HG03095 (cell line): Measurements from ENCODE around the gene MAGED2.
"Not testable (repeated sequence)": the region's sequence is repeated elsewhere in the genome, so short reads cannot be mapped to it uniquely, and the experiment has no call there.

Experiments
- ATAC-seq: cut with Tn5 transposase; IDR thresholded peaks from one replicate; pipeline ENCODE4 v1.9.1; 2021; ENCODE audit warnings: moderate library complexity; ENCODE audit not compliant: unreplicated experiment

MAGED2 gene

DNA sequence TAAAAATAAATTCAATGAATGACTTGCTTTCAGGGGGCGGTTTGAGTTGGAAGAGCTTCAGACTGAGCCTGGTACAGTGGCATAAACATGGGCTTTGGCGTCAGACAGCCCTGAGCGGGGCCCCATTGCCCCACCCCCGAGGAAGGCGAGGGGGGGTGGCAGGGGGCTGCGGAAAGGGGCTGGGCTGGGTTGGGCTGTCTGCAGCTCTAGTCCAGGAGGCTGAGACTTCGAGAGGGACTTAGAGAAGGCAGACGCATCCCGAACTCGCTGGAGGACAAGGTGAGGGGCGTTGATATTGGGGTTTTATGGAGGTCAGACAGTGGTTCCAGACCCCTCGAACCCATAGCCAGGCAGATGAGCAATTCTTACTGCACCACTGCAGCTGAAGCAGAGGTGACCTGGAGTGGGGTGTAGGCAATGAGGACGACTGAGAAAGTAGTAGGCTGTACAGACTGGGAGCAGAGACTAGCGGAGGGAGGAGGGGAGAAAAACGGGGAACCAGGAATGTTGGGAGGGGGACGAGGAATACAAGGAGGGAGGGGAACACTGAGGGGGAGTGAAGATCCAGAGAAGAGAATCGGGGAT, at the start of gene MAGED2:
Gene MAGED2, plus strand, starts transcription at position 222 of the 585 bp plus-strand sequence. CDS start 1,587 bp downstream, outside the sequence.
- no peak for ATAC-seq

DNA sequence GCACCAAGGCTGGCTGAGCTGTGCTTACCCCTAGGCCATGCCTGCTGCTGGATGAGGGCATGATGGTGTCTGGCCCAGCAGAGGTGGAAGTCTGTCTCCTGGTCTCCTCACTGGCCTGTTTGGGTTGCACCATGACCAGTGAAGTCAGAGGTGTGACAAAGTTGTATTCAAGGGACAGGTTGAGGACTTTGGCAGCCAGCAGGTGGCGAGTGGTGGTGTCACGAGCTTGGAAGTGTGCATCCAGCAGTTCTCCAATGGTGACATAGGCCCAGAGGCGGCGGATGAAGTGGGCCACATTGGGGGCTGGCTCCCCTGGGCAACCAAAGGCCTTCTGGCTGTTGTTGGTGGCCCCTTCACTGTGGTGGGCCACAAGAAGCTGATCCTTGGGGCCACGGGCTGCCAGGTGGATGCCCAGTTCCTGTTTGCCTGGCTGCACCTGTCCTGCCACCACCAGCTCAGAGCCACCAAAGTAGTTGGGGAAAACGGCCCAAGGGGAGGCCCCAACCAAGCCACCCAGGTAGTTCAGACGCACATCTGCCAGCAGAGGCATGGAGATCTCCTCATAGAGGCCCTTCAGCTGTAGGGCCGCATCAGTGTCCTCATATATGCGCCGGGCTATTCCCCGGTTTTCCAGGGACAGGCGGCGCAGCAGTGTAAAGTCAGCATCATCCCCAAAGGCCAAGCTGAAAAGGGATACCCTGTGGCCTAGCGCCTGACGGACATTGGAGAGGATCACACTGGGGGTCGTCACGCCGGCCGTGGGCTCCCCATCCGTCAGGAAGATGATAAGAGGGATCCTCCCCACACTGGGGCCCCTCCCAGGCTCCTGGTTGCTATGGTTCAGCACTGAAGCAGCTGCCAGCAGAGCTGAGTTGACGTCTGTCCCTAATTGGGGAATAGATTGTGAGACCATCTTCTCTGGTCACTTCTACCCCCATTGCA, 49.2 kb upstream of the MAGED2 start:
- no peak for ATAC-seq

DNA sequence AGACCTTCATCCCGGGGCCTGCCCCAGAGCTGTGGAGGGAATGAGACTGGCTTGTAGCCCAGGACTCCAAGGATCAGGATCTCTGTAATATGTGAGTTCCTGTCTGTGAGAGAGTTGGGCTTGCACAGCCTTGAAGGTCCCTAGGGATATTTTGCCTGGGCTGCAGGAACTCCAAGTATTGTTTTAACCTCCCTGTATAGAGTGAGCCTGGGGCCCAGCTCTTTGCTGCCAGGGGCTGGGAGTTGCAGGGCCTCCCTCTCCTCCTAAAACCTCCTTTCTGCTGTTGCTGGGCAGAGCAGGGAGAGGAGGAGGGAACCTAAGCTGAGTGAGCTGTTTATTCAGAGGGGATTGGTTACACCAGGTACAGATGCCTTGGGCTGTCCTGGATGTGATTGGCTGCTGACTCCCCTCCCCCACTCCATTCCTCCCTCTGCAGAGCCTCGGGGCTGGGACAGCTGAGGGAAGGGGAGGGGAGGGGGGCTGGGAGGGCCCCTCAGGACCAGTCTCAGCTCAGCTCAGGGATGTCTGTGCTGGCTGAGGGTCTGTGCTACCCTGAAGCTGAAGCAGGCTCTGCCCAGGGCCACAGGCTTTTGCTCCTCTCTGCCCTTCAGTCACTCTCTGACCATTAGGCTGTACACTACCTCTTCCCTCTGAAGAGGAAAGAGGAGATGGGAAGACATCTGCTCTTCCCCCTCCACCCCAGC, 33.0 kb upstream of the MAGED2 start:
- ATAC-seq = not testable (repeated sequence)

DNA sequence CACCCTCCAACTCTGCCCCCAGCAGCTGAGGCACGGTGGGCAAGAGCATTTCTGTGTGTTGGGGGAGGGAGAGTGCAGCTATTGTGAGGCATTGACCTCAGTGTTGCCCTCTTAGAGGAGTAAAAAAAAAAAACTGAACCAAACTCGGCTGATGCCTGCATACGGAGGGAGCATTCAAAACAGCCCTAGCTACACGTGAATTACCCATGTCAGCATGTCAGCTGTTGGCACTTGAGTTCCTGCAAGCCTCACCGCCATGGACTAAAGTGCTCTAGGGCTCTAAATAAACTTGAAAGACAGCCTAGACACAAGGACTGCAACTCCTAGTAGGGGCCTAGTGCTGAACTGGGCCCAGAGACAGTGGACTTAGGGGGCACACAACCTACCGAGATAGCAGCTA, 31.5 kb upstream of the MAGED2 start:
- ATAC-seq = no peak

DNA sequence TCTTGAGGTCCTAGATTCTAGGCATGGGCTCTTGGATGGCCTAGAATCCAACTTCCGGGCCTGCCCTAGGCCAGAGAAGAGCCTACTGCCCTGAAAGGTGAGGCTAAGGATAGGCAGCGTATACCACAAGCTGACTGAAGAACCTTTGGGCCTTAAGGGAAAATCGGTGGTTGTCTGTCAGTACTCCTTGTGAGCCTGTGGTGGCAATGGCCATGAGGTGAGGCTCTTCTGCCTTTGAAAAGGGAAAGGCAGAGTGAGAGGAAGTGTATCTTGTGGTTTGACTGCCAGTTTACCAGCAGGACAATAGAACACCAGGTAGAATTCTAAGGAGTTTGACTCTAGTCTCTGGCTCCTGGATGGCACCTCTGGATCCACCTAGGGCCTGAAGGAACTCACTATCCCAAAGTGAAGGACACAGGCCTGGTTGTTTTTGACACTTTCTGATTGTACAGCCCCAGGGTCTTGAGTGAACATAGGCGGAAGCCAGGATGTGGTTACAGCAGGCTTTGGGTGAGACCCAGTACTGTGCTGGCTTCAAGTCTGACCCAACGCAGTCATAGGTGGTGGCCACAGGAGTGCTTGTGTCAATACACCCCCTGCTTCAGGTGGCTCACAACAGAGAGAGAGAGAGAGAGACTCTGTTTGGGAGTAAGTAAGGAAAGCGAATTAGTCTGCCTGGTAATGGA, 30.4 kb upstream of the MAGED2 start:
- ATAC-seq = no peak

DNA sequence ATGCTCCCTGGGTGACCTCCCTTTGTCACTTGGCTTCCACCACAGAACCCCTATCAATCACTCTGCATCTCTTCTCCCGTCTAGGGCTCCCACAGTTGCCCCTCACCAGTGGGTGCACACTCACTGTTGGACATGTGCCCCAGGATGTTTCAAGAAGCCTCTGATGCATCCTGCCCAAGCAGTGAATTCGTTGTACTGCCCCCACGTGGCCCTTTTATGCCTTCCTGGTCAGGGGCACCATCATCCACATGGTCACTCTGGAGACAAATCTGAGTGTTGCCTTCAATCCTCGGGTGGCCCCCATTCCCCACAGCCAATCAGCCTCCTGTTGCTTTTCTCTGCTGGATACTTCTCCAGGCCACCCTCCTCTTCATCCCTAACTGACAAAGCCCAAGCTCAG, 21.6 kb upstream of the MAGED2 start:
- ATAC-seq = no peak

DNA sequence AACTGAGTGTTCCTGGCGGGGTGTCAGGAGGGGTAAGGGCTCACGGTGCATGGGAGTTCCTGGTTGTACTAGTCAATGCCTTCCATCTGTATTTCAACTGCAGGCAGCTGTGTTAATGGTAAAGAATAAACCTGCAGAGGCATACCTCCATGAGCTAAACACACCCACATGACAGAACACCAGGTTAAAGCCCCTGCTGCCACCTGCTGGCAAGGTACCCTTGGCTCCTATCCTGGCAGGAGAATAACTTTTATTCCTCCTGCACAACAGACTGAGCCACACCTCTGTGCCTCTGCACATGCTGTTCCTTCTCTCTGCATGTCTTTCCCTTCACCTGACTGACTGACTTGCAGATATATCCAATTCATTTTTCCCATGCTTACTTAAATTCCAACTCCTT, 20.6 kb upstream of the MAGED2 start:
- no peak for ATAC-seq

DNA sequence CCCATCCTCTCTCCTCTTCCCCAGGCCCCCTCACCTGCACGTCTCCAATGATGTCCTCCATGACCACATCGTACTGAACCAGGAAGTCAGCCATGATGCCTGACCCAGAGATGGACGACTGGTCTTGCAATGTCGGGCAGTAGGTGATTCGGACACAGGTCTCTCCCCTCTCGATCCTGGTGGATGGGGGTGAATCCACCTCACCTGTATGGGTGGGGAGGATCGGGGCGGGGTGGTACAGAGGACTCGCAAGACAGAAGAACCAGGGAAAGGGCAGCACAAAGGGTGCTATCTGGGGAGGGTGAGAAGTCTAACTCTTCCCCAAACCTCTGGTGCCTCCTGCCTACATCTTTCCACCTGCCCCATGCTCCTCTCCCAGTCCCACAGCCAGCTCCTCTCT, 19.1 kb upstream of the MAGED2 start:
- no peak for ATAC-seq

- ATAC-seq = not testable (repeated sequence)
Measured at GRCh38 chrX:54789405-54789804, 18.1 kb upstream of the MAGED2 start.

DNA sequence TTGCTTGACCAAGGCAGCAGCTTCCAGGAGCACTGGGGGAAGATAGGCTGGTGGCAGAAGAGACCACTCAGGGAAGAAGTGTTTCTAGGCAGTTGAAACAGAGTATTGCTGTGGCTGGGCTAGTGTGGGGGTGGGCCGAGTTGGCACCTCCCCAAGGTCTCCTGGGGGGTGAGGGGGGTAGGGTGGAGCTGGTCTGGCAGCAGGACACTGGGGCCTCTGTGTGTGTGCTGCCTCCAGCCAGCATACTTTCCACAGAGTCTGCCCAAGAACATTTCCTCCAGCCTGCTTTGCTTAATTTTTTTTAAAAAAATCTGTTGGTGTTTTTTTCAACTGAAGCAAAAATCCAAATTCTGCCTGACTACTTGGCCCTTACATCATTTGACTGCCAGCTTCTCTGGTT, 13.5 kb upstream of the MAGED2 start:
- ATAC-seq = no peak

GRCh38 chrX:54794795-54795194, 12.8 kb upstream of the MAGED2 start:
- no peak for ATAC-seq

DNA sequence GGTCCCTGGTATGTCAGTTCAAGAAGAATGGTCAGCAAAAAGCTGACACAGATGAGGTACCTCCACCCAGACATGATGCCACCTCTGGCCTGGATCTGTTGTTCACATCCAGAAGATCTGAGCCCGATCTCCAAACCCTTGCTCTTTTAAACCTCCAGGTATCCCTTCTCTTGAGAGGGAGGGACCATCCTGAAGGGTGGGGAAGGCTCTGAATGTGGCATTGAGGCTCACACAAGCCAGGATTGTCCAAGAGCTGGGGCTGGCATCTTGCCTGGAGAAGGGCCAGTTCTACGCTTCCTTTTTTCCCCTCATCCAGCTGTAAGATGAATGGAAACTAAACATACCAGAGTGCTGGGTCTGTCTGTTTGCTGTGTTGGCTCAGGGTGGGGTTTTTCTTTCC, 9.4 kb upstream of the MAGED2 start, which contains the start of gene ITIH6:
Gene ITIH6, minus strand, starts transcription at position 119 of the 400 bp plus-strand sequence. Its CDS starts 45 bp downstream, at position 74.
- ATAC-seq = no peak

DNA sequence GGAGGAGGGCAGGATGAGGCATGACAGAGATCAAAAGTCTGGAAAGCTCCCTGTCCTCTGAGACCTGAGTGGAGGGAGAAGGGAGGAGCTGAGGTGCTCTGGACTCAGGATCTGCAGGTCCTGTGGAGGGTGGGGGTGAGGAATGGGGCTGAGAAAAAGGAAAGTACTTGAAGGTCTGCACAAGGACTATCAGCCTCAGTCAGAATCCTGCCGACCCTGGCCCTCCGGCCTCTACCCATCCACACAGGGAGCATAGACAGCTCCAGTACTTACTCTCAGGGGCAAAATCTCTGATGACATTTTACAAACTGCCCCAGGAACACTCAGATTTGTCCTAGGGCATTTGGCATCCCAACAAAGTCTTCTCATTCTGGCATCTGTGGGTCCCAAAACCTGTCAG, 8.5 kb upstream of the MAGED2 start:
- ATAC-seq = no peak

- ATAC-seq = peak; percentile 34
Measured at GRCh38 chrX:54808109-54808604, 612 bp downstream of the MAGED2 start.

DNA sequence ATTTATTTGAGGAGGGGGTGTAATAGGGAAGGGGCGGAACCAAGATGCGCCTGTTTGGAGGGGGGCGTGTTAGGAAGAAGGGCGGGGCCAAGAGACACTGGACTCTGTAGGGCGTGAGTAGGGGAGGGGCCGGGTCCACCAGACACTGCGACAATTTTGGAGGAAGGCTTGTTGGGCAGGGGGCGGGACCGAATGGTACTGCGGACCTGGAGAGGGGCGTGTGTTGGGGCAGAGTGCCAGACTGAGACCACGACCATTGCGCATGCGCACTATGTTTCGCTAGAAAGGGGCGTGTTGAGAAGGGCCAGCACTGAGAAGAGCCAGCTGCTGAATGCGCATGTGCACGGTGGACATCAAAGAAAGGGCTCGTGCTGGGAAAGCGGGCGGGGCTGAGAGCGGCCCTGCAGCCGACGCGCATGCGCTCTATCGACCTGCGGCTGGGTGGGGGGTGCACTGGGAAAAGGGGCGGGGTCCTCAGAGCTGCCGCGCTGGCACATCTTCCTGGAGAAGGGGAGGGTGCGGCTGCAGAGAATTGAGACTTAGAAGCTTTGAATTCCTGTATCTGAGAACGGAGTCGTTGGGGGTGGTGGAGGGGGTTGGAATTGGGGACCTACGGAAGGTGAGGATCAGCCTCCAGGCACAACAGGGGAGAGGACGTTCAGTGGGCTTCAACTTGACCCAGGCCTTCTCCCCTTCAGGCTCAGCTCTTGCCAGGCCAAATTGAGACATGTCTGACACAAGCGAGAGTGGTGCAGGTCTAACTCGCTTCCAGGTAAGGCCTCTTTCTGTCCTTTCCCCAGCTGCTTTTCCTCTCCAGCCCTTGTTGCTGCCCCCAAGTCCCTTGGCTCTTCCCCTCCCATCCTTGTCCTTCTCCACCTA, 1.3 kb downstream of the MAGED2 start:
- peak; percentile 88 for ATAC-seq

- no peak for ATAC-seq
Measured at GRCh38 chrX:54810532-54810931, 3.0 kb downstream of the MAGED2 start.

- no peak for ATAC-seq
Measured at GRCh38 chrX:54811301-54811885, 3.8 kb downstream of the MAGED2 start.

DNA sequence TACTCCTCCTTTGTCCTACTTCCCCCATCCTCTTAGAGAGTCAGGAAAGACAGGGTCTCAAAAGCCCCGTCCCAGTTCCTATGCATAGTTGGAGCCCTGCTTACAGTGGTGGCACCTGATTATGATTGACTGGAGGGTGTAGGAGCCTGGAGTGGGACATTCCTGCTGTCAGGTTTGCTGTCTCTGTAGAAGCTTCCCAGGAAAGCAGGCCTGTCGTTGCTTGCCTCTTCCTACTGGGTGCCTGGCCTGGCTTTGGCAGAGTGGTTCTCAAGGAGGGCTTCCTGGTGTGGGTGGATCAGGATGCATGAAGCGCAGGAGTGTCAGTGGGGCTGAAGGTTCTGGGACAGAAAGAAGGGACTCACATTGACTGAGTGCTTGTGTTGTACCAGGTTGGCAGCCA, 4.8 kb downstream of the MAGED2 start:
- ATAC-seq = no peak

DNA sequence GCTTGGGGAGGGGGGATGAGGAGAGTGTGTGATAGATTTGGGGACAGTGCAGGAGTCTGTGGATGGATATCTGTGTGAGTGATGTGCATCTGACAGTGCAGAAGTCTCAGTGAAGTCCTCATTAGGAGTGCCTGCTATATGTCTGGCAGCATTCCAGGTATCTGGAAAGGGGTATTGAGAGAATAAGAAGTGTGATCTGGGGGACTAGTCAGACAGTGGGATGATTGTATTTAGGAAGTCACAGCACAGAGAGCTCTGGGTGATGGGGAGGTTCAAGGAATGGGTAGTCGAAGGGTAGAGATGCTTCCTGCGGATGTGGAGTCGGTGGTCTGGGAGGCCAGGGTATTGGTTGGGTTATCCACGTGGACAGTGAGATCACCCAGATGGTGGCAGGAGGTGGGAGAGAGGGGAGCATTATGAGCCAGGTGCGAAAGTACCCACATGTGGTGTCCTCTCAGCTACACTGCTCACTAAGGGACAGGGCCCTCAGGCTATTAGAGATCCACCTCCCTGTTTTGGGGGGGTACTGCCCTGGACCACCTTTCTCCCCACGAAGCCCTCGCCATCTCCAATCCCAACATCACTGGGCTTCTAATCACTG, 9.8 kb downstream of the MAGED2 start:
- ATAC-seq = no peak
